GM18868 (cell line): ENCODE results near the gene TIMD4.
"Not testable (repeated sequence)": the region's sequence is repeated elsewhere in the genome, so short reads cannot be mapped to it uniquely, and the experiment has no call there.

Experiments
- ATAC-seq: cut with Tn5 transposase; IDR thresholded peaks from one replicate; pipeline ENCODE4 v1.9.1; 2021; ENCODE audit warnings: mild to moderate bottlenecking, moderate library complexity; ENCODE audit not compliant: unreplicated experiment

The TIMD4 gene

GRCh38 chr5:156925767-156926166, 37.3 kb downstream of the TIMD4 start:
- not testable (repeated sequence) for ATAC-seq

GRCh38 chr5:156922207-156922792, 40.7 kb downstream of the TIMD4 start:
- peak; percentile 61 for ATAC-seq

- ATAC-seq: peak; percentile 24
These were observed 42.1 kb downstream of the TIMD4 start for GRCh38 chr5:156920861-156921431.

- peak; percentile 51 for ATAC-seq
These were observed 42.8 kb downstream of the TIMD4 start for GRCh38 chr5:156920042-156920860.

GRCh38 chr5:156918311-156918845, 44.6 kb downstream of the TIMD4 start:
- no peak for ATAC-seq

- ATAC-seq: peak; percentile 5
These were observed 48.7 kb downstream of the TIMD4 start for GRCh38 chr5:156914371-156914737.

- peak; percentile 92 for ATAC-seq
These were observed 49.2 kb downstream of the TIMD4 start for GRCh38 chr5:156913719-156914370.

GRCh38 chr5:156913355-156913718, 49.7 kb downstream of the TIMD4 start:
- ATAC-seq: no peak

GRCh38 chr5:156912869-156913268, 50.2 kb downstream of the TIMD4 start:
- no peak for ATAC-seq

GRCh38 chr5:156909180-156909579, 53.8 kb downstream of the TIMD4 start:
- ATAC-seq: no peak

GRCh38 chr5:156907667-156908066, 55.4 kb downstream of the TIMD4 start:
- no peak for ATAC-seq

GRCh38 chr5:156906807-156907206, 56.2 kb downstream of the TIMD4 start:
- ATAC-seq: no peak

- no peak for ATAC-seq
These were observed 66.5 kb downstream of the TIMD4 start for GRCh38 chr5:156896546-156896945.

- ATAC-seq: peak; percentile 66
These were observed 69.5 kb downstream of the TIMD4 start for GRCh38 chr5:156893517-156893916.

- no peak for ATAC-seq
These were observed 70.2 kb downstream of the TIMD4 start for GRCh38 chr5:156892864-156893263.

GRCh38 chr5:156892223-156892622, 70.8 kb downstream of the TIMD4 start:
- ATAC-seq: no peak

GRCh38 chr5:156888520-156888919, 74.5 kb downstream of the TIMD4 start:
- ATAC-seq: peak; percentile 64

- no peak for ATAC-seq
These were observed 79.6 kb downstream of the TIMD4 start for GRCh38 chr5:156883316-156883875.

GRCh38 chr5:156879665-156880285, 83.3 kb downstream of the TIMD4 start:
- ATAC-seq: peak; percentile 89

GRCh38 chr5:156871212-156871611, 91.8 kb downstream of the TIMD4 start:
- no peak for ATAC-seq

GRCh38 chr5:156870498-156870839, 92.6 kb downstream of the TIMD4 start:
- ATAC-seq: no peak
